CD4-positive, alpha-beta T cell treated with Interleukin-6 at 100 ng/mL for 8 hours (primary cell): Measurements from ENCODE around the gene RHOH.

Experiments
- DNase-seq: peaks from one replicate; pipeline ENCODE4 v3.0.0-alpha.2; 2020; ENCODE audit warnings: mixed read lengths, low spot score

The RHOH gene

GRCh38 chr4:40238008-40238699, 41.3 kb downstream of the RHOH start:
- no peak for DNase-seq

GRCh38 chr4:40238700-40239548, 42.1 kb downstream of the RHOH start:
- DNase-seq: peak; percentile 79

GRCh38 chr4:40240040-40240653, 43.3 kb downstream of the RHOH start:
- DNase-seq: no peak

- DNase-seq: no peak
These were observed 44.2 kb downstream of the RHOH start for GRCh38 chr4:40241026-40241425.

GRCh38 chr4:40241941-40242340, 45.1 kb downstream of the RHOH start:
- no peak for DNase-seq

- no peak for DNase-seq
These were observed 46.6 kb downstream of the RHOH start for GRCh38 chr4:40243386-40243948.

GRCh38 chr4:40244606-40245005, 47.8 kb downstream of the RHOH start:
- DNase-seq: no peak

DNA sequence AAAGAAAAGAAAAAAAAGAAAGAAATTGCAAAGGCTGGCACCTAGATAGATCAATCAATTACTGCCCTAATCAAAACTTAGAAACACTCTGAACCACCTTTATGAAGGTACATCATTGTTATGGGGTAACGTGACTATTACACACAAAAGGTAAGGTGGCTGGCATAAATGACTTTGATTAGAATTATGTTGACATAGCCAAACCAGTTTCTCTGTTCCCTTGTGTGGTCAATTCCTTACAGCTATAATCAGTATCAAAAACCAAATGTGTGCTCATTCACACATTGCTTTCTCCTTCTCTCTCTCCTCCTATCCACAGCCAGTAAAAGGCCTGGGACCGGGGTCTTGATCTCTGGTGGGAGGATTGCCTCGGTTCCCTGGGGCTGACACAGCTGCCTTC, 48.7 kb downstream of the RHOH start:
- DNase-seq: no peak

DNA sequence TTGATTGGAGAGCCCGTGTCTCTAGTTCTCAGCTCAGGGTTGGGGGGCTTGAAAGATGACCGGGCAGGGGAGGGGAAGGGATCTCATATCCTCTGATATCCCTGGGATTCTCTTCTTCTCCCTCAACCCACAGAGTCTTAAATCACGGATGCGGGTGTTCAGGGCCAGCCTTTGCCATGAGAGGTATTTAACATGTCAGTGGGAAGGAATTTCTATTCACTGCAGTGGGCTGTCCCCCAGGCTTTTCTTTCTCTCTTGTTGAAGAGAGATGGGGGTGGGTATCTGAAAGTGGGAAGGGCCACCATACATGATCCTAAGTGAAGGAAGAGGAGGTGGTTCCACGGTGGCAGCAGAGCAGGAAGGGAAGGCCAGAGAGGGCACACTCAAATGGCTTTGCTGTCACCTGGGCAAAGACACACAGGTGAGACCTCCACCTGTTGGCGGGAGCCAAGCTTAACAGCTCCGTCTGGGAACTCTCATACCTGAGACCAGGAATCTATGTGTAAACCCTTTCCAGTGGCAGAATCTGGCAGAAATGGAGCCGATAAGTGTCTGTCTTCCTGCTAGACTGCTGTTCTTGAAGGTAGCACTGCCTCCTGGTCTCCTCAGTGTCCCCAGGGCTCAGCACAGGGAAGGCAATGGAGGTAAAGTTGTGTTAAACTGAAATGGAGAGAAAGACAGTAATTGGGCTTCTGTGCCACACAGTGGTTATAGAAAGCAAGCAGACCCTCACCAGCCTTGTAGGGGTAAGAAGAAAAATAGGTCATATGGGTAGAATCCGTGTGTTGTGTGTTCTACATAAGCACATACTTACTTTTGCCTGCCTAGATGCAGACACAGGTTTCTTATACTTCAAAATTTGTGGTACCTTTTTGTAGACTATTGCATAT, 49.4 kb downstream of the RHOH start:
- no peak for DNase-seq

DNA sequence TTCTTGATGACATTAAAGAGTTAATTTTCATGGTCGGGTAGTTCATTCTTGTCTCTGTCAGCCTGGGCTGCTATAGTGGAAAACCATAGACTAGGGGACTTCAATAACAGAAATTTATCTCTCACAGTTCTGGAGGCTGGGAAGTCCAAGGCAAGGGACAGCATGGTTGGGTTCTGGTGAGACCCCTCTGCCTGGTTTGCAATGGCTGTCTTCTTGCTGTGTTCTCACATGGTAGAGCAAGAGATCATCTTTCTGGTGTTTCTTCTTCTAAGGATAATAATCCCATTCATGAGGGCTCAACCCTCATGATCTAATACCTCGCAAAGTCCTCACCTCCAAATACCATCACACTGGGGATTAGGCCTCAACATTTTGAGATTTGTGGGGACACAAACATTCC, 50.1 kb downstream of the RHOH start:
- no peak for DNase-seq

GRCh38 chr4:40247350-40247749, 50.5 kb downstream of the RHOH start:
- peak; percentile 79 for DNase-seq

DNA sequence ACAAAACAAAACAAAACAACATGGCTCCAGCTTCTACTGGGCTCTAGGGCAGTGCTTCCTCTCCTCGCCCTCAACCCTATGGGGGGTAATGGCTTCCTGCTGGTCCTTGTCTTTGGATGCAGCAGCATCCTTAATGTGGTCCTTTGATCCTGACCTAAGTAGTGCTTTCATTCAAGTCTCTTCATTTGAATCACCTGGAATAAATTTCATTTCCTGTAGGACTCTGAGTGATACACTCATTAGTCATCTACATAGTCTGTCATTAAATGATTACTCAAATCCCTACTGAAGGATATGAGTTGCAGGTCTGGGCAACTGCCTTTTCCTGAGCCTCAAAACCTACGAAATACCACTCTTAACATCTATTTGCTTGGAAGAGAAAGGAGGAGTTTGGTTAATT, 54.5 kb downstream of the RHOH start:
- no peak for DNase-seq

DNA sequence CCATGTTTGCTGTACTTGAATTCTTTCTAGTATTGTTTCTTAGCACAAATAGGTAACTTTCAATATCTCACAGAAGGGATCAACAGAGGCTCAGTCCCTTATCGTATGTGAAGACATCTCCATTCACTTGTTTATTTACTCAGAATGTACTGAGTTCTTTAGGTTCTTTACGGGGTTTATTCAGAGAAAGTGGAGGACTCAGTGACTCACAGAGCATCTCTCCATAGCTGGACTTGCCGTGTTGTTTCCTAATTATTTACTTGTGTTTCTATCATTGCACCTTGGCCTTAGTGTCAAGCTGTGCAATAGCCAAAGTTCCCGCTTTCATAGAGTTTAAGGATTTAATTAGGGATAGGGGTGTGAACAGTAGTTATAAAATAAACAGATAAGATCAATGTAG, 57.1 kb downstream of the RHOH start:
- no peak for DNase-seq

- no peak for DNase-seq
These were observed 58.0 kb downstream of the RHOH start for GRCh38 chr4:40254608-40255392.

DNA sequence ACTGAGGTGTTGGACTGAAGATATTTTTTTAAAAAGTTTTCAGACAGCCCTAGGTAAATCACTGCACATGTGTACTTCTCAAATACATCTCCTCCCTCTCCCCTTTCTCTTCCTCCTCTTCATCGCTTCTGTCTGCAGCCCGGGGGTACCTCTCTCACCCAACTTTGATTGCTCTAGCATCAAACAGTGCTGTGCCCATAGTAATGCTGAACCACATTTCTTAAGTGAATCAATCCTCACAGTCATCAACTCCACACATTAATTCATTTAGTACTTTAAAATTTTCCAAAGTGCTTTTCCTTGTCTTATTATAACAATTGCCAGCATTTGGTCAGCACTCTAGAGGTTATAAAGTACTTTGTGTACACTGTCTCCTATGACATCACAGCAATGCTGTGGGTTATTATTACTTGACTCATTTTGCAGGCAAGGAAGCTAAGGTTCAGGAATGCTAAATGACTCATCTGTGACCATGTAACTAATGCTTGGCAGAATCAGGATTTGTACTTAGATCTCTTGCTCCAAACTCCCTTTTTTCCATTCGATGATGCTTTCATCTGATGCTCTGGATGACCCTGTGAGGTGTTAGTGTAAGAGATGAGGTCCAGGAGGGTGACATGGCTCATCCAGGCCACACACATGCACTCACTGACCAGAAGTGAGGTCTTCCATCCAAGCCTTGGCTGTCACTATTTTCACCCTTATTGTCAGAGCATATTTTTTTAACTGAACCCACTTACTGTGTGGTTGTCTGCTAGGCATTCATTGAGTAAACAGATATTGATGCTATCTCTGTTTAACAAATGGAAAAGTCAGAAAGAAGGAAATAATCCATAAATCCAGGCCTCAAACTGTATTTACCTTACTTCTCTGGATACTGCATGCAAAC, 58.8 kb downstream of the RHOH start:
- DNase-seq: no peak

DNA sequence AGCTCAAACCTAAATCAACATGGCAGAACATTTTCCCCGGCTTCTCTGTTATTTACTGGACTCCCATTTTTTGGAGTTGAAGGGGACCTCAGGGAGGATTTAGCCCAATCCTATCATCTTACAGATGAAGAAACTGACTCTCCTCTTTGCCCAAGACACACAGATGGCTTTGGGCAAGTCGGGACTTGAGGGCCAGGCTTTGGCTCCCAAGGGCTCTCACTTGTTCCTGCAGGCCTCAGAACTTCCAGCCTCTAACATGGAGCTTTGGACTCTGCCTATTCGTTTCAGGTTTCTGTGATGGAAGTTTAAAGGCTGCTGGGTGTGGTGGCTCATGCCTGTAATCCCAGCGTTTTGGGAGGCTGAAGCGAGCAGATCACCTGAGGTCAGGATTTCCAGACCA, 59.5 kb downstream of the RHOH start:
- DNase-seq: no peak

DNA sequence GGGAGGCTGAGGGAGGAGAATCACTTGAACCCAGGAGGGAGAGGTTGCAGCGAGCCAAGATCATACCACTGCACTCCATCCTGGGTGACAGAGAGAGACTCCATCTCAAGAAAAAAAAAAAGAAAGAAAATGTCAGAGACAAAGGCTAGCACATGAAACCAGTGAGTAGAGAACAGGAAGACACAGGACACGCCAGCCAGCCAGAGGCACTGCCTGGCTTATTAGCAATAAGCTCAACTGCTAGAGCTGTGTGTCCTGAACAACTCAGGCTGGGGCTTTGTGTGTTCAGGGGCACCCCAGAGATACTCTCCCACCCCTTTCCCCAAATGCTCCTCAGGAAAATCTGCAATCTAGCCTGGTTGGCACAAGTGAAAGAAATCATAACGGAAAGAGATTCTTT, 60.0 kb downstream of the RHOH start:
- DNase-seq: no peak

DNA sequence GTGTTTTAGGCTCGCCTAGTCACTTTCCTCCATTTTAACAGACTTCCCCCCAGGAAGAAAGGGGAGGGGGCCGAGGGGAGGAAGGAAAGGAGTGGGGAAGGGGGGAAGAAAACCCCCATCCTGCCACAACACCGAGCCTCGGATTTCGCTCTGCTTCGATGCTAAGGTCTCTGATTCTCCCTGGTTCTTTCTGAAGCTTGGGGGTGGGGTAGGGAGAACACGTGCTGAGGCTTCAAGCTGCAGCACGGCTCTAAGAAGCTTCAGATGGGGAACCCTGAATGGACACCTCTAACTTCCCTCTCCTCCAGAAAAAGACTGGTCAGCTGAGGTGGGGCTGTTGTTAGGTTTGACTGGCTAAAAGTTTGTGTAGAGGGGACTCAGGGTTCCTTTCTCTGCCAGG, 61.8 kb downstream of the RHOH start:
- no peak for DNase-seq

- DNase-seq: no peak
These were observed 64.6 kb downstream of the RHOH start for GRCh38 chr4:40261231-40262076.
